Large intestine (tissue), 3 donors: ENCODE measurements around the gene TIMMDC1. TPM values are rescaled to one million over a fixed set of nuclear protein-coding genes. Genes with fewer than 3 reads are reported as not detected.

Experiments used
- DNase-seq, 2 donors: peaks; one replicate each; pipeline versions ENCODE4 v3.0.0 to v3.0.0-alpha.2; 2013
- H3K27ac ChIP-seq: one replicate; pipeline ENCODE4 v1.5.1; 2013; ENCODE audit warnings: low read length
- H3K27me3 ChIP-seq: 2 replicates; pipeline ENCODE4 v1.6.1; 2013; ENCODE audit warnings: low read length; ENCODE audit not compliant: control insufficient read depth, insufficient read depth
- H3K36me3 ChIP-seq: 2 replicates; pipeline ENCODE4 v1.6.1; 2013; ENCODE audit warnings: low read length; ENCODE audit not compliant: control insufficient read depth, insufficient read depth
- H3K4me1 ChIP-seq: one replicate; pipeline ENCODE4 v1.6.1; 2013; ENCODE audit warnings: low read length; ENCODE audit not compliant: control insufficient read depth, insufficient read depth
- H3K4me3 ChIP-seq: one replicate; pipeline ENCODE4 v1.5.1; 2013; ENCODE audit warnings: low read length
- H3K9me3 ChIP-seq: one replicate; pipeline ENCODE4 v1.6.1; 2013; ENCODE audit warnings: mild to moderate bottlenecking, low read depth, low read length, moderate library complexity; ENCODE audit not compliant: control insufficient read depth
- WGBS: methylation state at CpG from one replicate; pipeline ENCODE4 v1.1.5; 2013; ENCODE audit warnings: low lambda C conversion rate; ENCODE audit not compliant: insufficient coverage; 5-methylcytosine and 5-hydroxymethylcytosine counted together
- polyA plus RNA-seq: library from polyadenylated mRNA; unstranded; fragments of 120-200 nt; gene quantifications from one replicate; pipeline ENCODE4 v1.2.1, GENCODE V29; 2013

Gene TIMMDC1
- polyA plus RNA-seq, 1 donor: 67.9 TPM

DNA sequence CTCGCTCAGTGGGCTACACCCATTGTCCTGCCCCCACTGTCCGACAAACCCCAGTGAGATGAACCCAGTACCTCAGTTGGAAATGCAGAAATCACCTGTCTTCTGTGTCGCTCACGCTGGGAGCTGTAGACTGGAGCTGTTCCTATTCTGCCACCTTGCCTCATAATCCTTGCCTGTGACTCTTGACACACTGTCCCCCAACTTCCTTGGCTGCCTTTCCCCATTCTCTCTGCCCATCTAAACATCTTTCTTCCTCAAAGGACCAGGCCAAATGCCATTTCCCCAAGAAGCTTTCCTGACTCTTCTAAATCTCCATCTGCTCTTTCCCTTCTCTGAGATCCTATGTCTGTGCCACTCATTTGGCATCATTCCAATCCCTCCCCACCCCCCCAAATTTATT lies 70.8 kb downstream of the TIMMDC1 start:
- Histone ChIP-seq H3K4me1 (no peaks in the 10 kb centered on the region), H3K4me3 (no peak overlapping the region), H3K9me3 (no peaks in the 10 kb centered on the region), H3K27me3 (no peaks in the 10 kb centered on the region), H3K36me3 (no peaks in the 10 kb centered on the region), H3K27ac (no peak overlapping the region)
- no CpG with 5 or more reads among the region's 4 CpGs for WGBS
- no peak for DNase-seq

DNA sequence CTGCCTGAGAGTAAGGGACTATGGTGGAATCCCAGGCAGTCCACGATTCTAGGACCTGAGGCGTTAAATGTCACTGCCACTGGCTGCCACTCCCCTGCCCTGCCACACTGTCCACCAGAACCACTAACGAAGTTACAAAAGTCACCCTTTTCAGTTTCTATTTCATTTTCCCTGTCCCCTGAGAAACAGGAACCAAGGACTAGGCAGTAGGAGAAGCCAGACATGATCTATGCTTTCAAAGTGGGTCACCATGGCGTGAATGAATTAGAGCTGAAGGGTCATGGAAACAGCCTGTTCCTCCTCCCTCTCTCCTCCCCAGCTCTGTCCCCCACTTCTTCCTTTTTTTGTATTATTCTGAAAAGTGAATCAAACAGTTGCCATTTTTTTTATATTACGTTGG lies 71.9 kb downstream of the TIMMDC1 start:
- peak in 1 of 2 donors; percentile 11 for DNase-seq
- 100% methylated on average over 1 of the region's 5 CpGs for WGBS
- H3K27ac ChIP-seq: no peak overlapping the region

DNA sequence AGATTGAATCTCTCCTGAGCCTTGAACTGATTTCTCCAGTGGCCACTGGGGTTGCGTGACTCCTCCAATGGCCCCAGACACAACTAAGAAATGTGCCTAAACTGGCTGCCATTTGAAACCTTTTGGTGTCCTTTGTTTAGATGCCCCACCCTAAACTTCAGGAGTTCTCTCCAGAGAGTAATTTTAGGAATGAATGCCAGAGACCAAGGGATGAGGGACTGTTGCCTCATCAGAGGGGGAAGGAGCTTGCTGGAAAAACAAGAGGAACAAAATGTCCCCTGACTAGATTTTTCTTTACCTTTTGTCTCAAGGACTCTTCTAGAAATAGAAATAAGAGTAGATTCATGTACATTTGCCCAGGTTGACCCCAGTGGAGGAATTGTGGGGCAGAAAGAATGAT lies 72.9 kb downstream of the TIMMDC1 start:
- no peaks in the 10 kb centered on the region for H3K27me3 ChIP-seq
- H3K4me3 ChIP-seq: no peak overlapping the region
- H3K27ac ChIP-seq: no peak overlapping the region
- H3K36me3 ChIP-seq: no peaks in the 10 kb centered on the region
- no CpG with 5 or more reads among the region's 1 CpG for WGBS
- DNase-seq: no peak
- H3K9me3 ChIP-seq: no peaks in the 10 kb centered on the region
- no peaks in the 10 kb centered on the region for H3K4me1 ChIP-seq

More for the DNA sequence above, 71.9 kb downstream of the TIMMDC1 start:
- Histone ChIP-seq H3K9me3 (no peaks in the 10 kb centered on the region), H3K36me3 (no peaks in the 10 kb centered on the region), H3K4me3 (no peak overlapping the region), H3K4me1 (no peaks in the 10 kb centered on the region), H3K27me3 (no peaks in the 10 kb centered on the region)

DNA sequence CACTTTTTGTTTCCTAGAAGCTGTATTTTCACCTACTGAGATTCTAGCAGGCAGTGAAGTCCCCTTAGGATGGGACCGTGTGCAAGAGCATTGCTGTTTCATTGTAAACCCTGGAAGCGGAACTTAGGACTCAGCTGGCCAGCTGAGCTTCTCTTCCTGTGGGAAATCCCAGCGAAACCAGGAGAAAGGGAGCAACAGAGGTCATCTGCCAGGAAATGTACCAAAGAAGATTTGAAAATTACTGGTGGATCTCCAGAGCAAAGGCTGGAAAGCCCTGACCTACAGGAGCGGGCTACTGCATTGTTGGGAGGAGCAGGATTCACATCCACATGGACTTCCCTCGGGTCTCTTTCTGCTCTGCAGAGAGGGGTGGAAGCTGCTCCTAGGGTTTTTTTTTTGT lies 73.3 kb downstream of the TIMMDC1 start:
- no peak for DNase-seq
- Histone ChIP-seq H3K27ac (no peak overlapping the region), H3K27me3 (no peaks in the 10 kb centered on the region), H3K4me1 (no peaks in the 10 kb centered on the region), H3K4me3 (no peak overlapping the region), H3K36me3 (no peaks in the 10 kb centered on the region), H3K9me3 (no peaks in the 10 kb centered on the region)
- WGBS: no CpG with 5 or more reads among the region's 5 CpGs

Other genes starting within 250 kb of the TIMMDC1 start
- 5.6 TPM for gene ARHGAP31, start 204.2 kb upstream of the TIMMDC1 start, polyA plus RNA-seq
- gene TMEM39A, start 34.9 kb upstream of the TIMMDC1 start, polyA plus RNA-seq: 37.9 TPM
- 18.7 TPM for gene POGLUT1, start 29.6 kb upstream of the TIMMDC1 start, polyA plus RNA-seq
- gene CD80, start 61.1 kb downstream of the TIMMDC1 start, polyA plus RNA-seq: 0.45 TPM
- 3.4 TPM for gene ADPRH, start 80.9 kb downstream of the TIMMDC1 start, polyA plus RNA-seq
- gene PLA1A, start 99.3 kb downstream of the TIMMDC1 start, polyA plus RNA-seq: 9.3 TPM
- 12.2 TPM for gene POPDC2, start 162.0 kb downstream of the TIMMDC1 start, polyA plus RNA-seq
- gene COX17, start 178.9 kb downstream of the TIMMDC1 start, polyA plus RNA-seq: 63.5 TPM
- gene CFAP91, start 204.5 kb downstream of the TIMMDC1 start, polyA plus RNA-seq: 5.2 TPM